A549 (cell line): ENCODE measurements around the gene RNF40. TPM values are rescaled to one million over a fixed set of nuclear protein-coding genes. Genes with fewer than 3 reads are reported as not detected.

Experiments used
- ATAC-seq, 2 experiments: fragments of 200-7000 bp in 1 of 2; fragments of >200 bp in 1 of 2; cut with Nextera tagmentation in 1 of 2; cut with Tn5 transposase in 1 of 2; 3 replicates each; pipeline versions ENCODE4 v1.8.0 to v1.9.1; 2018 to 2020; ENCODE audit warnings: mild to moderate bottlenecking in 1 of 2, moderate library complexity in 1 of 2
- CTCF ChIA-PET: fragments of 300-600 bp; sonication (Branson Sonifier 250); formaldehyde crosslinking; extraction: SDS; loops from one replicate; lab custom pipeline; 2021; ENCODE audit warnings: antibody characterized with exemption, inconsistent platforms; lab: Yijun Ruan, JAX
- POLR2A ChIA-PET: fragments of 350-600 bp; formaldehyde crosslinking; extraction: SDS; loops from one replicate; lab custom pipeline; 2021; ENCODE audit warnings: antibody characterized with exemption, inconsistent platforms; lab: Yijun Ruan, JAX
- DNase-seq, 2 experiments: peaks; one replicate each; pipeline versions ENCODE4 v3.0.0 to v3.0.0-alpha.2; 2011 to 2016; ENCODE audit warnings: low read depth in 1 of 2, low spot score in 1 of 2
- FAIRE-seq: peaks from 2 replicates; lab custom pipeline; 2011; peaks lifted over from hg19 to GRCh38; lab: Jason Lieb, UNC
- H3K27ac ChIP-seq, 2 experiments: fragments of >200 bp; sonication (Bioruptor Twin); formaldehyde crosslinking; 3 replicates each; pipeline ENCODE4 v1.5.1; 2016 to 2017
- H3K4me1 ChIP-seq: fragments of >200 bp; sonication (Bioruptor Twin); formaldehyde crosslinking; 3 replicates; pipeline ENCODE4 v1.6.1; 2016
- H3K4me2 ChIP-seq: fragments of >200 bp; sonication (Bioruptor Twin); formaldehyde crosslinking; 3 replicates; pipeline ENCODE4 v1.6.1; 2016
- H3K4me3 ChIP-seq: fragments of >200 bp; sonication (Bioruptor Twin); formaldehyde crosslinking; 3 replicates; pipeline ENCODE4 v1.5.1; 2016
- H3K9me3 ChIP-seq: fragments of >200 bp; sonication (Bioruptor Twin); formaldehyde crosslinking; 3 replicates; pipeline ENCODE4 v1.6.1; 2016
- BCL3 ChIP-seq: fragments of >200 bp; sonication (Bioruptor Twin); formaldehyde crosslinking; IDR thresholded peaks from 3 replicates; pipeline ENCODE4 v1.6.1; 2016
- BHLHE40 ChIP-seq: IDR thresholded peaks from 2 replicates; pipeline ENCODE4 v1.6.1; 2012; ENCODE audit warnings: low read depth, low read length, inconsistent platforms
- CBX2 ChIP-seq: fragments of 200-600 bp; sonication (generic); IDR thresholded peaks from 2 replicates; pipeline ENCODE4 v1.6.1; 2016; ENCODE audit warnings: low read depth, mild to moderate bottlenecking, borderline replicate concordance
- ELK1 ChIP-seq: fragments of 150-350 bp; IDR thresholded peaks from 2 replicates; pipeline ENCODE4 v1.6.1; 2014; ENCODE audit warnings: low read depth, mild to moderate bottlenecking, low read length
- ESRRA ChIP-seq: fragments of 150-350 bp; IDR thresholded peaks from 2 replicates; pipeline ENCODE4 v1.6.1; 2014; ENCODE audit warnings: mild to moderate bottlenecking, low read length, borderline replicate concordance
- FOSL2 ChIP-seq, 2 experiments: fragments of 450-650 bp in 1 of 2; fragments of >200 bp in 1 of 2; sonication (Bioruptor Twin) in 1 of 2; formaldehyde crosslinking; IDR thresholded peaks; 2 replicates each; pipeline versions ENCODE4 v1.5.0 to v1.6.1; 2016 to 2020; ENCODE audit warnings: mild to moderate bottlenecking in 1 of 2, moderate library complexity in 1 of 2
- HDAC2 ChIP-seq: fragments of 200-600 bp; sonication (generic); IDR thresholded peaks from 2 replicates; pipeline ENCODE4 v1.6.1; 2016
- HES2 ChIP-seq: fragments of >200 bp; sonication (Bioruptor Twin); formaldehyde crosslinking; IDR thresholded peaks from 2 replicates; pipeline ENCODE4 v1.6.1; 2016
- HEYL ChIP-seq: fragments of 250-450 bp; sonication (Bioruptor Pico); IDR thresholded peaks from 2 replicates; pipeline ENCODE4 v1.8.0; 2021; ENCODE audit warnings: mild to moderate bottlenecking, moderate library complexity
- HMGXB4 ChIP-seq: fragments of 250-450 bp; sonication (Bioruptor Pico); IDR thresholded peaks from 2 replicates; pipeline ENCODE4 v1.5.0; 2021; ENCODE audit warnings: mild to moderate bottlenecking, moderate library complexity, borderline replicate concordance
- JUN ChIP-seq, 2 experiments: fragments of >200 bp; sonication (Bioruptor Twin); formaldehyde crosslinking; IDR thresholded peaks; 2 replicates in 1 of 2; 3 replicates in 1 of 2; pipeline ENCODE4 v1.6.1; 2016 to 2017
- MAX ChIP-seq: IDR thresholded peaks from 2 replicates; pipeline ENCODE4 v1.6.1; 2012
- NFE2L2 ChIP-seq: fragments of 150-350 bp; conservative IDR thresholded peaks from 2 replicates; pipeline ENCODE4 v1.6.1; 2014; ENCODE audit warnings: low read length
- NR3C1 ChIP-seq: fragments of >200 bp; sonication (Bioruptor Twin); formaldehyde crosslinking; IDR thresholded peaks from 3 replicates; pipeline ENCODE4 v1.6.1; 2017
- PBX3 ChIP-seq: IDR thresholded peaks from 2 replicates; pipeline ENCODE4 v1.6.1; 2012
- PHF8 ChIP-seq: fragments of 200-600 bp; sonication (generic); IDR thresholded peaks from 2 replicates; pipeline ENCODE4 v1.6.1; 2016; ENCODE audit warnings: low read depth, mild to moderate bottlenecking, antibody characterized with exemption, moderate library complexity, borderline replicate concordance
- RARB ChIP-seq: fragments of 250-450 bp; sonication (Bioruptor Pico); IDR thresholded peaks from 2 replicates; pipeline ENCODE4 v1.8.0; 2021; ENCODE audit warnings: mild to moderate bottlenecking, moderate library complexity
- RFX5 ChIP-seq: fragments of 450-650 bp; IDR thresholded peaks from 2 replicates; pipeline ENCODE4 v1.7.1; 2014; ENCODE audit warnings: antibody characterized with exemption, mild to moderate bottlenecking, moderate library complexity
- SREBF2 ChIP-seq: fragments of 450-650 bp; IDR thresholded peaks from 2 replicates; pipeline ENCODE4 v1.6.1; 2014; ENCODE audit warnings: mild to moderate bottlenecking, moderate library complexity
- TP53 ChIP-seq: fragments of 250-450 bp; sonication (Bioruptor Pico); IDR thresholded peaks from 2 replicates; pipeline ENCODE4 v1.5.0; 2021; ENCODE audit warnings: mild to moderate bottlenecking, moderate library complexity
- USF2 ChIP-seq: fragments of 450-650 bp; IDR thresholded peaks from 2 replicates; pipeline ENCODE4 v1.6.1; 2014; ENCODE audit warnings: antibody characterized with exemption
- ZC3H11A ChIP-seq: fragments of 450-650 bp; IDR thresholded peaks from 2 replicates; pipeline ENCODE4 v1.6.1; 2014; ENCODE audit warnings: antibody characterized with exemption, mild to moderate bottlenecking
- ZSCAN20 ChIP-seq: fragments of 250-450 bp; sonication (Bioruptor Pico); IDR thresholded peaks from 2 replicates; pipeline ENCODE4 v1.8.0; 2022; ENCODE audit warnings: mild to moderate bottlenecking, moderate library complexity
- WGBS: methylation state at CpG from one replicate; pipeline ENCODE4 v1.1.6; 2017; ENCODE audit errors: missing lambda C conversion rate; 5-methylcytosine and 5-hydroxymethylcytosine counted together
- polyA plus RNA-seq, 4 experiments: library from polyadenylated mRNA; depleted of rRNA in 3 of 4; stranded (reverse); fragments of >200 nt; fragmentation: RNase III in 1 of 4; extraction: RNeasy Plus Mini Kit Qiagen cat#74134 plus additional on column Dnase treatment in 1 of 4; gene quantifications; 2 replicates in 3 of 4; 3 replicates in 1 of 4; pipeline ENCODE4 v1.2.3, GENCODE V29; 2011 to 2017

RNF40 gene
- polyA plus RNA-seq, 2 of the 4 experiments (the other 2 are of a cell fraction), result 66.1 to 69.9 TPM

- TF ChIP-seq USF2 (no peak), RFX5 (no peak), BHLHE40 (no peak), JUN (IDR thresholded peaks at IDR 0.05) (no peak)
These were observed 21.4 kb downstream of the RNF40 start (continued) for GRCh38 chr16:30783280-30784109.

GRCh38 chr16:30784215-30784614 is 22.1 kb downstream of the RNF40 start:
- ATAC-seq (no peak), DNase-seq (no peak), FAIRE-seq (no peak)
- Histone ChIP-seq H3K4me3 (no peak overlapping the region), H3K27ac (no peak overlapping the region), H3K4me1 (peaks cover 17% of the 10 kb centered on the region), H3K4me2 (no peak overlapping the region), H3K9me3 (no peaks in the 10 kb centered on the region)
- WGBS, result 90% methylated on average over 14 of the region's 18 CpGs
- POLR2A ChIA-PET, result no interaction called here
- TF ChIP-seq CBX2 (no peak), ZSCAN20 (CRISPR knock-in tag) (no peak), HMGXB4 (no peak), ELK1 (no peak), NFE2L2 (no peak), NR3C1 (no peak), FOSL2 (IDR thresholded peaks at IDR 0.05) (no peak), FOSL2 (CRISPR knock-in tag; IDR thresholded peaks at IDR 0.05) (no peak), SREBF2 (no peak), HES2 (no peak), HDAC2 (no peak), RARB (CRISPR knock-in tag) (no peak), TP53 (CRISPR knock-in tag) (no peak), HEYL (no peak)
- TF ChIP-seq, all 56 proteins: peak for 0
- CTCF ChIA-PET, result interaction anchor here (1.2 to 4.8 kb wide), 3 partner anchors 29 to 157 kb away, joined by 3 to 34 read pairs (median 3); no protein-coding TSS in a partner anchor

GRCh38 chr16:30785126-30786106 is 23.3 kb downstream of the RNF40 start:
- ATAC-seq (no peak), FAIRE-seq (no peak), DNase-seq (no peak)
- Histone ChIP-seq H3K9me3 (no peaks in the 10 kb centered on the region), H3K4me1 (peaks cover 17% of the 10 kb centered on the region), H3K27ac (peak overlapping the region; percentile 97 to 99; a peak in 5 of 6 replicates), H3K4me2 (peak overlapping the region; percentile 96), H3K4me3 (peak overlapping the region; percentile 98)
- 79% methylated on average over 7 of the region's 7 CpGs for WGBS
- ChIA-PET POLR2A (interaction anchor here (1.4 kb wide), 1 partner anchor 20 kb away, joined by 8 read pairs; no protein-coding TSS in a partner anchor), CTCF (interaction anchor here (0.6 to 4.8 kb wide), 5 partner anchors 17 to 156 kb away, joined by 3 to 34 read pairs (median 3); no protein-coding TSS in a partner anchor)
- TF ChIP-seq BCL3 (no peak), PBX3 (no peak), MAX (no peak), ESRRA (0 out of 2 replicates have a peak, but pooled peaks have one; percentile 45), PHF8 (no peak), HEYL (no peak), ZC3H11A (peak; percentile 83)
